ENCODE results near the gene FHIP1B.
A peak's percentile ranks its signal among the peaks of the same experiment; 100 is the strongest.

Gene FHIP1B

GRCh38 chr11:6201481-6201880 is 33.0 kb downstream of the FHIP1B start:
- peak; percentile 33 for DNase-seq (ENCODE audit: low spot score)

DNA sequence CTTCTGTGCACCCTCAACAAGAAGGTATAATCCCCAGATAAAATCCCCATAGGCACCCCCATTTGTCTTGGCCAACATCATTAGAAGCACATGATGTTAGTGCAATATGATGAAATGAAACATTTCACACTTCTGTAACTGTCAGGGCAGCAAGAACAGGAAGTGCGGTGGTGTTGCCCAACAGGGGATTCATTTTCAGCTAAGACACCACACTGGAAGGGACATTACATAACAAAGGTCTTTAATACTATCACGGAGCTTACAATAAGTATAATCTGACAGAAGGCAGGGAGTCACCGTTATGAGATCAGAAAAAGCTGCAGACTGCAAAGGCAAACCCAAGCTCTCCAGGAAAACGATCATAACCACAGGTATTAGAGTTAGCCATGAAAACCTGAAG is 33.5 kb downstream of the FHIP1B start:
- DNase-seq (ENCODE audit: low spot score): no peak

GRCh38 chr11:6199174-6199810 is 35.1 kb downstream of the FHIP1B start, which contains the start of gene OR52W1:
TSS of gene OR52W1 (plus strand) at chr11:6199224. CDS start at chr11:6199224, 0 bp downstream.
- no peak for DNase-seq (ENCODE audit: low spot score)

DNA sequence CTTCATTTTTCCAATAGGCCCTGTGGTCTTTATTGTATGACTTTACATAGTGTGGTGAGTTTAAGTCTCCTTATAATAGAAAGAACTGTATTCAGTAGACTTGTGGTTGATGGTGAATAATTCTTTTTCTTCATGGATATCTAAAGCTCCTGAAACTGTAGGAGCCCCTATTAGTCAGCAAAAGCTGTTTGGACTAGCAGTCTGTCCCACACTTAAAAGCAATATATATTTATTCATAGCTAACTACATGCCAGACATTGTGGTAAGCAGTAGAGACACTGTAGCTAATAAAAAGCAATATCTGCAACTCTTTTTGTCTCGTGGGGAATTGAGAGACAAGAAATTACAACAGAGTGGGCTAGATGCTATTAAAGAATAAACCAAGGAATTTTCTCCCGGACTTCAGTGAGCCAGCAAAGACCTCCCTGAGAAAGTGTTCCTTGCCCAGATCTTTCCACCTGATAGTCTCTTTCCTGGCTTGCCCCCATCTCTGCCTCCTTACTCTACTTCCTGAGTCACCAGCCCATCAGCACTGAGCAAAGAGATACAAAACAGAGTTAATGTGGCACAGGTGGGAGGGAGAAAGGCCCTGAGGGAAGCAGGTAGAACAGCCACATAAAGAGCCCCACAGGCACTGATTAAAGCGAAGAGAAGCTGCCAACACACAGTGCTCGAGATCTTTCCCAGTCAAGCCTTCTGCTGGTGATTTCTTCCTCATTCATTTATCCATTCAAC is 36.8 kb downstream of the FHIP1B start:
- DNase-seq (ENCODE audit: low spot score): no peak

DNA sequence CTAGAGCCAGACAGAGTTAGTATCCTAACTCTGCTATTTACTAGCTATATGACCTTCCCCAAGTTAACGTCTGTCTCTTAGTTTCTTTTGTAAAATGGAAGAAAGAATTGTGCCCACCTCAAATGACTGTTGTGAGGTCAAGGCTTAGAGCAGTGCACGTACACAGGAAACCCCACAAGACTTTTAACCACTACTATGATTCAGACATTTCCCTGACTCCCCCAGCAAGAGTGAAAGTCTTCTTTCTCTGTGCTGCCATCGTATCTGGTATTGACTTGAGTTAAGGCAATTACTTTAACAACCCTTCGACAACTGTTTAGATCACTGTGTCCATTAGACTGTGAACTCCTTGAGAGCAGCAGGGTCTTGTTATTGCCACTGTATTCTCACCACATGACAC is 38.0 kb downstream of the FHIP1B start:
- DNase-seq (ENCODE audit: low spot score): no peak

DNA sequence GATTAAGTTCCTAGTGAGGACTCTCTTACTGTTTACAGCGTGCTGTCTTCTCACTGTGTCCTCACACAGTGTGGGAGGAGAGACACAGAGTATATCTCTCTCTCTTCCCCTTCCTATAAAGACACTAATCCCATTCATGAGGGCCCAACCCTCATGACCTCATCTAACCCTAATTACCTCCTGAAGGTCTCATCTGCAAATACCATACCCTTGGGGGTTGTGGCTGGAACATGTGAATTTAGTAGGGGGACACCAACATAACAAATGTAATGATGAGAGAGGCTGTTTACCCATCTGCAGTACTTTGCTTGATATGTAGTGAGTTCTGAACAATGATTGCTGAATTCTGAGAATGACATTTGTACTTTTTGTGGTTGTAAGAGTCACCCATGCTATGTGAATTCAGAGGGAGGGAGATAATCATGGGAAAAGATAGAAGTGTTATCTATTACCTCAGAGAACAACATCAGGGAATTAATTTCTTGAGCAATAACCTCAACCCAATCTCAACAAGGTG is 40.3 kb downstream of the FHIP1B start:
- DNase-seq (ENCODE audit: low spot score): no peak

DNA sequence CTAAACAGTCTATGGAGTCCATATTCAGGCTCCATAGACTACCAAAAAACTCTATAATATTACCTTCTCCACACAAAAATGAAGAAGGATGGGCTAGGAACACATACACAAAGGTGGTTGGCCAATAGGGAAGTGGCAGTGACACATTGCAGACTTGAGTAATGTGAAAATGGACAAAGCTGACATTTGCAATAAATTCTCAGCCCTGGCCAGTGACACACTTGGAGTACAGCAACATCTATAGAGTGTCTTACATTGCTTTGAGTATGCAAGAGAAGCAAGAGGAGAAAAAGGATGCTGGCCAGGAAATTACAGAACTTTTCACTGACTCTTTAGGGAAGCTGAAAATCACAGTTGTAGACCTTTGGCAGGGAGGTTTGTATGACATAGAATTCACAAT is 42.7 kb downstream of the FHIP1B start:
- no peak for DNase-seq (ENCODE audit: low spot score)

DNA sequence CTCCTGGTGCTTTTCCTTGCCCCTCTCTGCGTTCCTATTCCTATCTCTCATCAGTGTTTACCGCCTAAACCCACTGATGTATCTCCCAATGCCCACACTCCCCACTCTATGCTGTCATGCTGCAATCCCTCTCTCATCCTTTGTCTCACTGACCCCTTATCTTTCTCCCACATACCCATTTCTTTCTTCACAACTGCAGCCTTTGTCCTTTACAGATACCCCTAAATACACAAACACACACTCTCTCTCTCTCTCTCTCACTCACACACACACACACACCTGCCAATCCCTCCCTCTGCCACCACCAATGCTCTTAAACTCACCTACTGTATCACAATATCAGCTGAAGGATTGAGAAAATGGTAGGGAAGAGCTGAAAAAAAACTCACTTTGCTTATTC is 59.0 kb downstream of the FHIP1B start:
- no peak for DNase-seq (ENCODE audit: low spot score)

GRCh38 chr11:6170226-6170625 is 64.2 kb downstream of the FHIP1B start, which contains the start of gene OR52B2:
TSS of gene OR52B2 (minus strand) at chr11:6170326. CDS start at chr11:6170326, 0 bp downstream.
- no peak for DNase-seq (ENCODE audit: low spot score)
